ENCODE results near the gene CPM. TPM values are rescaled to one million over a fixed set of nuclear protein-coding genes. Genes with fewer than 3 reads are reported as not detected.

The CPM gene
- 0.15 TPM for polyA plus RNA-seq (2012; ENCODE audit: insufficient read depth, insufficient read length, low read depth)

- Histone ChIP-seq H3K9me3 (no peaks in the 10 kb centered on the region; the same call in 1 of the 2 replicates), H3K4me1 (no peaks in the 10 kb centered on the region), H3K36me3 (no peaks in the 10 kb centered on the region), H3K27me3 (peaks cover 32% of the 10 kb centered on the region), H3K4me3 (ENCODE audit: low read depth, low read length) (no peak within 1 kb of the TSS)
- DNase-seq = peak; percentile 22
- TF ChIP-seq CTCF (IDR thresholded peaks at IDR 0.05; ENCODE audit: low read depth, low read length) = no peak
These were observed at the start of gene CPM for GRCh38 chr12:68932961-68933893. Gene CPM, minus strand, starts transcription at chr12:68933171. Its CDS starts 334 bp downstream, at chr12:68932837.

- no peaks in the 10 kb centered on the region for H3K36me3 ChIP-seq
- H3K27me3 ChIP-seq = peaks cover 10% of the 10 kb centered on the region
- DNase-seq = no peak
- no peak overlapping the region for H3K4me3 ChIP-seq (ENCODE audit: low read depth, low read length)
- TF ChIP-seq CTCF (IDR thresholded peaks at IDR 0.05; ENCODE audit: low read depth, low read length) = no peak
- H3K9me3 ChIP-seq = no peaks in the 10 kb centered on the region
- H3K4me1 ChIP-seq = no peaks in the 10 kb centered on the region
These were observed 48.5 kb upstream of the CPM start for GRCh38 chr12:68981516-68981915.

GRCh38 chr12:68980476-68981212 is 47.7 kb upstream of the CPM start:
- no peak overlapping the region for H3K4me3 ChIP-seq (ENCODE audit: low read depth, low read length)
- no peaks in the 10 kb centered on the region for H3K36me3 ChIP-seq
- no peaks in the 10 kb centered on the region for H3K9me3 ChIP-seq
- TF ChIP-seq CTCF (IDR thresholded peaks at IDR 0.05; ENCODE audit: low read depth, low read length) = no peak
- DNase-seq = no peak
- H3K4me1 ChIP-seq = no peaks in the 10 kb centered on the region
- H3K27me3 ChIP-seq = peaks cover 10% of the 10 kb centered on the region

- Histone ChIP-seq H3K36me3 (no peaks in the 10 kb centered on the region), H3K4me3 (ENCODE audit: low read depth, low read length) (no peak overlapping the region), H3K4me1 (no peaks in the 10 kb centered on the region), H3K27me3 (peaks cover 16% of the 10 kb centered on the region), H3K9me3 (no peaks in the 10 kb centered on the region)
- no peak for DNase-seq
- TF ChIP-seq CTCF (IDR thresholded peaks at IDR 0.05; ENCODE audit: low read depth, low read length) = no peak
These were observed 45.7 kb upstream of the CPM start for GRCh38 chr12:68978678-68979077.

GRCh38 chr12:68977909-68978610 is 45.1 kb upstream of the CPM start:
- H3K4me3 ChIP-seq (ENCODE audit: low read depth, low read length) = no peak overlapping the region
- no peaks in the 10 kb centered on the region for H3K4me1 ChIP-seq
- H3K36me3 ChIP-seq = no peaks in the 10 kb centered on the region
- no peaks in the 10 kb centered on the region for H3K9me3 ChIP-seq
- no peak for DNase-seq
- no peak for TF ChIP-seq CTCF (IDR thresholded peaks at IDR 0.05; ENCODE audit: low read depth, low read length)
- H3K27me3 ChIP-seq = peaks cover 16% of the 10 kb centered on the region
